SHP77 treated with DMSO at 0.1 percent for 48 hours (cell line): ENCODE data around the gene GRID1.

ENCODE experiments used
- DNase-seq: peaks from one replicate; lab custom pipeline; 2025; lab: John Stamatoyannopoulos, UW

Gene GRID1

GRCh38 chr10:86211691-86212390 is 154.8 kb downstream of the GRID1 start:
- DNase-seq = no peak

- DNase-seq = no peak
These were observed 156.2 kb downstream of the GRID1 start for GRCh38 chr10:86210416-86210815.

- no peak for DNase-seq
These were observed 156.9 kb downstream of the GRID1 start for GRCh38 chr10:86209726-86210125.

- DNase-seq = no peak
These were observed 159.4 kb downstream of the GRID1 start for GRCh38 chr10:86207226-86207625.

- DNase-seq = no peak
These were observed 160.4 kb downstream of the GRID1 start for GRCh38 chr10:86206240-86206579.

GRCh38 chr10:86205306-86206239 is 161.0 kb downstream of the GRID1 start:
- DNase-seq = no peak

GRCh38 chr10:86204421-86205305 is 161.9 kb downstream of the GRID1 start:
- no peak for DNase-seq

GRCh38 chr10:86203162-86203905 is 163.3 kb downstream of the GRID1 start:
- no peak for DNase-seq

- no peak for DNase-seq
These were observed 164.3 kb downstream of the GRID1 start for GRCh38 chr10:86202226-86202735.

- no peak for DNase-seq
These were observed 165.7 kb downstream of the GRID1 start for GRCh38 chr10:86200867-86201266.

GRCh38 chr10:86200269-86200668 is 166.3 kb downstream of the GRID1 start:
- no peak for DNase-seq

GRCh38 chr10:86199041-86199440 is 167.6 kb downstream of the GRID1 start:
- no peak for DNase-seq

GRCh38 chr10:86198271-86198670 is 168.3 kb downstream of the GRID1 start:
- no peak for DNase-seq

GRCh38 chr10:86197166-86197790 is 169.3 kb downstream of the GRID1 start:
- DNase-seq = no peak

GRCh38 chr10:86195521-86196157 is 171.0 kb downstream of the GRID1 start:
- no peak for DNase-seq

- DNase-seq = no peak
These were observed 171.9 kb downstream of the GRID1 start for GRCh38 chr10:86194684-86195083.

- DNase-seq = no peak
These were observed 172.8 kb downstream of the GRID1 start for GRCh38 chr10:86193841-86194240.

- DNase-seq = no peak
These were observed 173.9 kb downstream of the GRID1 start for GRCh38 chr10:86192691-86193090.

GRCh38 chr10:86192147-86192546 is 174.4 kb downstream of the GRID1 start:
- no peak for DNase-seq

GRCh38 chr10:86191686-86192085 is 174.9 kb downstream of the GRID1 start:
- DNase-seq = no peak
